RWPE2 (cell line): ENCODE results near the gene NRDC.

ENCODE experiments used
- ATAC-seq: fragments of 200-7000 bp; cut with Tn5 transposase; 3 replicates; pipeline ENCODE4 v1.9.1; 2021; ENCODE audit warnings: low read depth
- DNase-seq: peaks from one replicate; pipeline ENCODE4 v3.0.0-alpha.2; 2020; ENCODE audit warnings: low spot score
- H3K27ac ChIP-seq: fragments of 450-650 bp; 2 replicates; pipeline ENCODE4 v1.5.1; 2017; ENCODE audit warnings: mild to moderate bottlenecking; ENCODE audit not compliant: poor library complexity, severe bottlenecking
- H3K27me3 ChIP-seq: fragments of 250-450 bp; sonication (Bioruptor Pico); 2 replicates; pipeline ENCODE4 v1.5.1; 2021; ENCODE audit warnings: mild to moderate bottlenecking, moderate library complexity; ENCODE audit not compliant: insufficient read depth, poor library complexity, severe bottlenecking
- H3K36me3 ChIP-seq: fragments of 250-450 bp; sonication (Bioruptor Pico); 2 replicates; pipeline ENCODE4 v1.5.1; 2020; ENCODE audit warnings: low read depth, mild to moderate bottlenecking, moderate library complexity
- H3K4me1 ChIP-seq: fragments of 250-450 bp; sonication (Bioruptor Pico); 2 replicates; pipeline ENCODE4 v1.5.1; 2021; ENCODE audit warnings: mild to moderate bottlenecking, moderate library complexity; ENCODE audit not compliant: insufficient read depth, poor library complexity, severe bottlenecking
- H3K4me3 ChIP-seq: fragments of 250-450 bp; sonication (Bioruptor Pico); 2 replicates; pipeline ENCODE4 v1.5.1; 2021; ENCODE audit warnings: mild to moderate bottlenecking, moderate library complexity; ENCODE audit not compliant: severe bottlenecking
- H3K9me3 ChIP-seq: fragments of 250-450 bp; sonication (Bioruptor Pico); 2 replicates; pipeline ENCODE4 v1.5.1; 2021; ENCODE audit warnings: mild to moderate bottlenecking, moderate library complexity; ENCODE audit not compliant: severe bottlenecking
- CTCF ChIP-seq: fragments of 450-650 bp; IDR thresholded peaks from one replicate; pipeline ENCODE4 v1.5.1; 2017; ENCODE audit warnings: mild to moderate bottlenecking, moderate library complexity; ENCODE audit not compliant: poor library complexity, severe bottlenecking

Gene NRDC

DNA sequence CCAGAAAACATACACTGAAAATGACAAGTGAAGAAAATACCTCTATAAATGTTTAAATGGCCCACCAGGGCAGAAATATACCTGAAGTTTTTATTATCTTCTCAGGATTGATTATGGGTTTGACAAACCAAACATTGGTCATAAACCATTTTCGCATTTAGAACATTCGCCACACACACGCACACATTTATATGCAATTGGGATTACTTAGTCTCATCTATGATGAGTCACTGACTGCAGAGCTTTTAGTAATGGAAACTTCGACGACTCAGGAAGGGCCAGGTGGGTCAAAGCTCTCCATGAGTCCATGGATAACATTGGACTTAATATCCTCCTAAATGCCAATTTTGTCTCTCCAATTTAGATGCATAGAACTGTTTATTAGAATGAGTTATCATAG, 16.9 kb downstream of the NRDC start:
- Histone ChIP-seq H3K4me3 (no peak overlapping the region), H3K27ac (no peak overlapping the region), H3K9me3 (no peaks in the 10 kb centered on the region), H3K4me1 (no peaks in the 10 kb centered on the region), H3K36me3 (peaks cover 38% of the 10 kb centered on the region), H3K27me3 (no peaks in the 10 kb centered on the region)
- TF ChIP-seq CTCF: no peak
- ATAC-seq: no peak
- no peak for DNase-seq

DNA sequence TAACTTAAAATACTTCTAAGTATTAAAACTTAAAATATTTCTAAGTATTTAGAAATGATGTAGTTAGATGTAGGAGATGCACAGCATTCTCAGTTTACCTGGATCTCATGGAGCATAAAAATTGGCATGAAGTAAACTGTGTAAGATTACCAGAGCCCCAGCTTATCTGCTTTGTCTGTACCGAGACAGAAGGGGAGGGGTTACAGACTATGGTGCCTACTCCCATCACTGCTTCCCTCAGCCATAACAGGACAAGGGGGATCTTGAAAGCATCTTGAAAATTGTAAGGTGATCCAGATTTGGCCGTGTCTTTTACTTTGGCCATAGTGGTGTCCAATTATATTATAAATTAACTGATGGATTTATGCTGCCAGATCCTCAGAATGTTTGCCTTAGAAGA, 18.8 kb downstream of the NRDC start:
- ATAC-seq: no peak
- no peak for DNase-seq
- Histone ChIP-seq H3K4me1 (no peaks in the 10 kb centered on the region), H3K36me3 (peaks cover 54% of the 10 kb centered on the region), H3K9me3 (no peaks in the 10 kb centered on the region), H3K4me3 (no peak overlapping the region), H3K27me3 (no peaks in the 10 kb centered on the region), H3K27ac (no peak overlapping the region)
- no peak for TF ChIP-seq CTCF

GRCh38 chr1:51859333-51859732, 19.2 kb downstream of the NRDC start:
- peaks cover 51% of the 10 kb centered on the region for H3K36me3 ChIP-seq
- H3K27me3 ChIP-seq: no peaks in the 10 kb centered on the region
- ATAC-seq (no peak), DNase-seq (no peak)
- no peak overlapping the region for H3K27ac ChIP-seq
- H3K9me3 ChIP-seq: no peaks in the 10 kb centered on the region
- no peak overlapping the region for H3K4me3 ChIP-seq
- TF ChIP-seq CTCF: no peak
- H3K4me1 ChIP-seq: no peaks in the 10 kb centered on the region

DNA sequence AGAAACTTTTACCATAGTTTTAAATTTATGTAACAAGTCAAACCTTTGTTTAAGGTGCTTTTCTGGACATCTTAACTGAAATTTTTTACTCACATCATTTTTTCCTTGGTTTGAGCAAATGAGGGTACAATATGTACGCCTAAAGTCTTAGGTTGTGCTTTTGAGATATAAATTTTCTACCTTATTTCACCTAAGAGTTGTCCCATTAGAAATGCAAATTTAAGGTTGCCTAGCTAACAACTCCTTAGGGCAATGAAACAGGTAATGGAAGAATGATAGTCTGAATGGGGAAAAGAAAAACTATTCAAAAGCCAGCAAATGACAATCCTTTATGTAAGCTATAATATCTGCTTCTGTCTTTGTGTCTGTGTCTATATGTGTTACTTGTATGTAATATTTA, 19.6 kb downstream of the NRDC start:
- DNase-seq (no peak), ATAC-seq (no peak)
- Histone ChIP-seq H3K9me3 (no peaks in the 10 kb centered on the region), H3K27me3 (no peaks in the 10 kb centered on the region), H3K36me3 (peaks cover 47% of the 10 kb centered on the region), H3K27ac (no peak overlapping the region), H3K4me1 (no peaks in the 10 kb centered on the region), H3K4me3 (no peak overlapping the region)
- TF ChIP-seq CTCF: no peak

DNA sequence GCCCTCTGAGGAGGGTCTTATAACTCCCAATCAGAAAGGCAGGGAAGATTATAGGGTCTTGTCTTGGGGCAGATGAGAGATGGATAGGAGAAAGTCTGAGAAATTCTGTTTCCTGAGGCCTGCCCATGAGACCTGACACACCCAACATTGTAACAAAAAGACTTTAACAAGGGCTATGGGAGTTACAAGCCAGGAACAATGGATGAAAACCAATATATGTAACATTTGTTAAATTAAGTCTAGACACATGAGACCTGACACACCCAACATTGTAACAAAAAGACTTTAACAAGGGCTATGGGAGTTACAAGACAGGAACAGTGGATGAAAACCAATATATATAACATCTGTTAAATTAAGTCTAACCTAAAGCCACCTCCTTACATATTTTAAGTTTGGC, 21.8 kb downstream of the NRDC start:
- ATAC-seq: no peak
- H3K4me1 ChIP-seq: no peaks in the 10 kb centered on the region

More for the DNA sequence above, 21.8 kb downstream of the NRDC start:
- no peaks in the 10 kb centered on the region for H3K9me3 ChIP-seq
- H3K36me3 ChIP-seq: peaks cover 42% of the 10 kb centered on the region
- no peak overlapping the region for H3K27ac ChIP-seq
- TF ChIP-seq CTCF: no peak
- DNase-seq: no peak
- no peak overlapping the region for H3K4me3 ChIP-seq
- no peaks in the 10 kb centered on the region for H3K27me3 ChIP-seq
